IPS-18c (cell line): ENCODE data around the gene PCDHA3.
"Not testable (repeated sequence)": the region's sequence is repeated elsewhere in the genome, so short reads cannot be mapped to it uniquely, and the experiment has no call there.

ENCODE experiments used
- H3K4me3 ChIP-seq: 2 replicates; pipeline ENCODE4 v1.7.0; 2013; ENCODE audit warnings: low read depth, mild to moderate bottlenecking, low read length, moderate library complexity; ENCODE audit not compliant: insufficient read depth
- H3K9me3 ChIP-seq: one replicate; pipeline ENCODE4 v1.6.1; 2013; ENCODE audit warnings: mild to moderate bottlenecking, low read length, moderate library complexity; ENCODE audit not compliant: control insufficient read depth, insufficient read depth

PCDHA3 gene

GRCh38 chr5:140800816-140801493 is at the start of gene PCDHA3:
Gene PCDHA3, plus strand, starts transcription at chr5:140801057.
- Histone ChIP-seq H3K4me3 (no peak within 1 kb of the TSS), H3K9me3 (no peaks in the 10 kb centered on the region)

DNA sequence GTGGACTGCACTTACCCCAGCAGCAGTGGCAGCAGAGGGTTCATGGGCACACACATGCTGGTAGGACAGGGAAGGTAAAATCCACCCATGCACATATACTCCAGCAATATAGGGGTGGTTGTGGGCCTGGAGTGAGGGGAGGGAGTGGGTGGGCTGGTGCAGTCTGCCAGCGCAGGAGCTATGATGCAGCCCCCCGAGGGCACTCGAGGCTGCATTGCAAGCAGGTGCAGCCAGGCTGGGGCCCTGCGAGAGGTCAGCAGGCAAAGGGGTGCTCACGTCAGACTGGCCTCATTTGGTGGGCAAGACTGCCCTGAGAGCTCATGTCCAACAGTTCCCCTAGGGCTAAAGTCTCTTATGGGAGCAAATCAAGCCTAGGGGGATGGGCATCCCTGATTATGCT is 47.3 kb upstream of the PCDHA3 start:
- H3K9me3 ChIP-seq = peaks cover 14% of the 10 kb centered on the region

DNA sequence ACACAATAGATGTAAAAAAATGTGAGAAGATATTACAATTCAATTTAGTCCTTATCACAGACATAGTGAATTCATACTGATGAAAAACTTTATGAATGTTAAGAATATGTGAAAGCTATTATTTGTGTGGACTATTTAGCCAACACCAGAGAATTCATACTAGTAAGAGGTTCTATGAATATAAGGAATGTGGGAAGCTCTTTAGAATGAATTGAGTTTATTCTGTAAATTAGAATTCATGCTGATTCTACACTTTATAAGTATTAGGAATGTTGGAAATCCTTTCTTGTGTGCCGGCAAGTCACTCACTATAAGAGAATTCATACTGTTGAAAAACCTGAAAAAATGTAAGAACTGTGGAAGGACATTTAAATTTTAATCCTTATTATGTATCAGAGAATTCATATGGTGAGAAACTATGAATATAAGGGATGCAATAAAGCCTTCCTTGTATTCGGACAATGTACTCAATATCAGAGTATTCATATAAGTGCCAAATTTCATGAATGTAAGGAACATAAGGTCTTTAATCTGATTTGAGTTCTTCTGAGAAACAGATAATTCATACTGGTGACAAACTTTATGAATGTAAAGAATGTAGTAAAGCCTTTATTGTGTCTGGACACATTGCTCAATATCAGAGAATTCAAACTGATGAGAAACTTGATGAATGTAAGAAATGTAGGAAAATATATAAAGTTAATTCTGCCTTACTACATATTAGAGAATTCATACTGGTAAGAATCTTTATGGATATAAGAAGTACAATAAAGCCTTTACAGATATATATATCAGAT is 36.5 kb upstream of the PCDHA3 start:
- Histone ChIP-seq H3K9me3 (peaks cover 15% of the 10 kb centered on the region), H3K4me3 (no peak overlapping the region)

More for the DNA sequence above, 47.3 kb upstream of the PCDHA3 start:
- no peak overlapping the region for H3K4me3 ChIP-seq

DNA sequence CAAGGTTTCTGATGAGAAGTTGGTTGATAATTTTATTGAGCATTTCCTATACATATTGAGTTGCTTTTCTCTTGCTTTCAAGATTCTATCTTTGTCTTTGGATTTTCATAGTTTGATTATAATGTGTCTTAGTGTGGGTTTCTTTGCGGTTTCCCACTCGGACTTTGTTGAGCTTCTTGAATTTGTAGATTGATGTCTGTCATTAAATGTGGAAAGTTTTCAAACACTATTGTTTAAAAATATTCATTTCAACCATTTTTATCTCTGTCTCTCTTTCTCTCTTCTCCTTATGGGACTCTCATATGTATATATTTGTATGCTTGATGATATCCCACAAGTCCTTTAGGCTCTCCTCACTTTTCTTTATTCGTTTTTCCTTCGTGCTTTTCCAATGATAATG is 33.4 kb upstream of the PCDHA3 start:
- no peak overlapping the region for H3K4me3 ChIP-seq
- peaks cover 15% of the 10 kb centered on the region for H3K9me3 ChIP-seq

DNA sequence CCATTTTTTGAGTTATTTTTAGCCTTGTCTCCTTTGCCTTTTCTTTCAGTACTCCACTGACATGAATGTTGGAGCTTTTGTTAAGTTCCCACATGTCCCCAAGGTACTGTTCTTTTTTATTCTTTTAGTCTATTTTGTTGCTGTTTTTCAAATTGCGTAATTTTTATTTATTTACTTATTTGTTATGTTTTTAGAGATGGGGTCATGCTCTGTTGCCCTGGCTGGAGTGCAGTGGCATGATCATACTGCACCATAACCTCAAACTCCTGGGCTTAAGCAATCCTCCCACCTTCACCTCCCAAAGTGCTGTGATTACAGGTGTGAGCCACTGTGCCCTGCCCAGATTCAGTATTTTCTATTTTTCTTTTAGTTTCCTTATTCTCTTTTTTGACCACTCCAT is 20.3 kb upstream of the PCDHA3 start:
- H3K9me3 ChIP-seq = no peaks in the 10 kb centered on the region

DNA sequence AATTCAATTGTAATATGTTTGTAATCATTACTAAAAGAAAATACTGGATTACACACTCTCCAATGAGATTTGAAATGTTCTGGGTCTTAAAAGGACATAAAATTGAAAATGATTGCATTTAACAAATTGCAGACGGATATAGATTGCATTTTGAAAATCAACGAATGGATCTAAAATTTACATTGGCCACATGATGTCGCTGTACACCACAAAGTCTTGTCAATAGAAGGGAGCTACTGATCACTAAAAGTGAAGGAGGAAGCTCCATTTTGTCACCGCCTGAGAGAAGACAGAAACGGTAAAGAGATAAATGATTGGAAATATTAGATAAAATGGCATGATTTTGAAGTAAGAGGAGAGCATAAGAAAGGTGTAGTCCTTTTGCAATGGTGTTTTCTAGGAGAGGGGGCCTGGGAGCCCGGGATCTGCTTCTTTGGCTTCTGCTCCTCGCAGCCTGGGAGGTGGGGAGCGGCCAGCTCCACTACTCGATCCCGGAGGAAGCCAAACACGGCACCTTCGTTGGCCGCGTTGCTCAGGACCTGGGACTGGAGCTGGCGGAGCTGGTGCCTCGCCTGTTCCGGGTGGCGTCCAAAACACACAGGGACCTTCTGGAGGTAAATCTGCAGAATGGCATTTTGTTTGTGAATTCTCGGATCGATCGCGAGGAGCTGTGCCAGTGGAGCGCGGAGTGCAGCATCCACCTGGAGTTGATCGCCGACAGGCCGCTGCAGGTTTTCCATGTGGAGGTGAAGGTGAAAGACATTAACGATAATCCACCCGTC is 14.8 kb upstream of the PCDHA3 start, which contains the start of gene PCDHA1:
PCDHA1 (plus strand) TSS at position 236 of the 782 bp plus-strand sequence.
- no peak within 1 kb of the TSS for H3K4me3 ChIP-seq
- H3K9me3 ChIP-seq = peaks cover 5% of the 10 kb centered on the region

More for the DNA sequence above, 20.3 kb upstream of the PCDHA3 start:
- no peak overlapping the region for H3K4me3 ChIP-seq

GRCh38 chr5:140787422-140787821 is 13.4 kb upstream of the PCDHA3 start:
- H3K9me3 ChIP-seq = not testable (repeated sequence)

DNA sequence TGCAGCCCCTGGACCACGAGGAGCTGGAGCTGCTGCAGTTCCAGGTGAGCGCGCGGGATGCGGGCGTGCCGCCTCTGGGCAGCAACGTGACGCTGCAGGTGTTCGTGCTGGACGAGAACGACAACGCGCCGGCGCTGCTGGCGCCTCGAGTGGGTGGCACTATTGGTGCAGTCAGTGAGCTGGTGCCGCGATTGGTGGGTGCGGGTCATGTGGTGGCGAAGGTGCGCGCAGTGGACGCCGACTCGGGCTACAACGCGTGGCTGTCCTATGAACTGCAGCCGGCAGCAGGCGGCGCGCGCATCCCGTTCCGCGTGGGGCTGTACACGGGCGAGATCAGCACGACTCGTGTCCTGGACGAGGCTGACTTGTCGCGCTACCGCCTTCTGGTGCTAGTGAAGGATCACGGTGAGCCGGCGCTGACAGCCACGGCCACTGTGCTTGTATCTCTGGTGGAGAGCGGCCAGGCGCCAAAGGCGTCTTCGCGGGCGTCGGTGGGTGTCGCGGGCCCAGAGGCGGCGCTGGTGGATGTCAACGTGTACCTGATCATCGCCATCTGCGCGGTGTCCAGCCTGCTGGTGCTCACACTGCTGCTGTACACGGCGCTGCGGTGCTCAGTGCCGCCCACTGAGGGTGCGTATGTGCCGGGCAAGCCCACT is 12.9 kb upstream of the PCDHA3 start:
- H3K9me3 ChIP-seq, H3K4me3 ChIP-seq: not testable (repeated sequence)

More at GRCh38 chr5:140787422-140787821, 13.4 kb upstream of the PCDHA3 start:
- not testable (repeated sequence) for H3K4me3 ChIP-seq

DNA sequence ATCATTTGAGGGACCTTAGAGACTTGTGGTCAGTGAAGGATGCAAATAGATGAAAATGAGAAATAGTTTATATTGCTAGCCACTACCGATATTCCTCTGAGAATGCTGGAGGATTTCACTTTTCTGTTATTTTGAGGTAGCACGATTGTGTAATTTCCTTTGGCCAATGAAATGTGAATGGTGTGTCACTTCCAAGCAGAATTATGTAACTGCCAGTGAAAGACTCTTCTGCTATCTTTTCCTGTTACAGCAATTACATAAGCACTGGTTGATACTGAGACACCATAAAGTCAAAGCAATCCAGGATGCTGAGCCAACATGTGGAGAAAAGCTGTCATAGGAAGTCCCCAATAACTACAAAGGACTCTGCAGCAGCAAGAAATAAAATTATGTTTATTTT is 9.8 kb upstream of the PCDHA3 start:
- H3K9me3 ChIP-seq = peaks cover 5% of the 10 kb centered on the region

GRCh38 chr5:140794595-140795258 is 6.1 kb upstream of the PCDHA3 start, which contains the start of gene PCDHA2:
Gene PCDHA2, plus strand, starts transcription at chr5:140794852.
- peak within 1 kb of the TSS; percentile 49 for H3K4me3 ChIP-seq

More for the DNA sequence above, 9.8 kb upstream of the PCDHA3 start:
- no peak overlapping the region for H3K4me3 ChIP-seq

GRCh38 chr5:140795259-140795641 is 5.6 kb upstream of the PCDHA3 start:
- Histone ChIP-seq H3K9me3 (no peaks in the 10 kb centered on the region), H3K4me3 (peak overlapping the region; percentile 49; the same call in 1 of the 2 replicates)

More at GRCh38 chr5:140794595-140795258, 6.1 kb upstream of the PCDHA3 start, which contains the start of gene PCDHA2:
- H3K9me3 ChIP-seq = no peaks in the 10 kb centered on the region

DNA sequence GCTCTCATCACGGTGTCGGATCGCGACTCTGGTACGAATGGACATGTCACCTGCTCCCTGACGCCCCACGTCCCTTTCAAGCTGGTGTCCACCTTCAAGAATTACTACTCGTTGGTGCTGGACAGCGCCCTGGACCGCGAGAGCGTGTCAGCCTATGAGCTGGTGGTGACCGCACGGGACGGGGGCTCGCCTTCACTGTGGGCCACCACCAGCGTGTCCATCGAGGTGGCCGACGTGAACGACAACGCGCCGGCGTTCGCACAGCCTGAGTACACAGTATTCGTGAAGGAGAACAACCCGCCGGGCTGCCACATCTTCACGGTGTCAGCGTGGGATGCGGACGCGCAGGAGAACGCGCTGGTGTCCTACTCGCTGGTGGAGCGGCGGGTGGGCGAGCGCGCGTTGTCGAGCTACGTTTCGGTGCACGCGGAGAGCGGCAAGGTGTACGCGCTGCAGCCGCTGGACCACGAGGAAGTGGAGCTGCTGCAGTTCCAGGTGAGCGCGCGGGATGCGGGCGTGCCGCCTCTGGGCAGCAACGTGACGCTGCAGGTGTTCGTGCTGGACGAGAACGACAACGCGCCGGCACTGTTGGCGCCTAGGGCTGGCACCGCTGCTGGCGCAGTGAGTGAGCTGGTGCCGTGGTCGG is 4.7 kb upstream of the PCDHA3 start:
- not testable (repeated sequence) for H3K9me3 ChIP-seq, H3K4me3 ChIP-seq

GRCh38 chr5:140796718-140797095 is 4.2 kb upstream of the PCDHA3 start:
- Histone ChIP-seq H3K9me3 (no peaks in the 10 kb centered on the region), H3K4me3 (no peak overlapping the region)

DNA sequence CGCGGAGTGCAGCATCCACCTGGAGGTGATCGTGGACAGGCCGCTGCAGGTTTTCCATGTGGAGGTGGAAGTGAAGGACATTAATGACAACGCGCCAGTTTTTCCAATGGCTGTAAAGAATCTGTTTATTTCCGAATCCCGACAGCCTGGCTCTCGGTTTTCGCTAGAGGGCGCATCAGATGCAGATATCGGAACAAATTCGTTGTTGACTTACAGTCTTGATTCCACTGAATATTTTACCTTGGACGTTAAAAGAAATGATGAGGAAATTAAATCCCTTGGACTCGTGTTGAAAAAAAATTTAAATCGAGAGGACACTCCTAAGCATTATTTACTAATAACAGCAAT is 611 bp downstream of the PCDHA3 start:
- H3K4me3 ChIP-seq = no peak overlapping the region
- H3K9me3 ChIP-seq = no peaks in the 10 kb centered on the region

DNA sequence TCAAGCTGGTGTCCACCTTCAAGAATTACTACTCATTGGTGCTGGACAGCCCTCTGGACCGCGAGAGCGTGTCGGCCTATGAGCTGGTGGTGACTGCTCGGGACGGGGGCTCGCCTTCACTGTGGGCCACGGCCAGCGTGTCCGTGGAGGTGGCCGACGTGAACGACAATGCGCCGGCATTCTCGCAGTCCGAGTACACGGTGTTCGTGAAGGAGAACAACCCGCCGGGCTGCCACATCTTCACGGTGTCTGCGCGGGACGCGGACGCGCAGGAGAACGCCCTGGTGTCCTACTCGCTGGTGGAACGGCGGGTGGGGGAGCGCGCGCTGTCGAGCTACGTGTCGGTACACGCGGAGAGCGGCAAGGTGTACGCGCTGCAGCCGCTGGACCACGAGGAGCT is 1.5 kb downstream of the PCDHA3 start:
- not testable (repeated sequence) for H3K9me3 ChIP-seq, H3K4me3 ChIP-seq

DNA sequence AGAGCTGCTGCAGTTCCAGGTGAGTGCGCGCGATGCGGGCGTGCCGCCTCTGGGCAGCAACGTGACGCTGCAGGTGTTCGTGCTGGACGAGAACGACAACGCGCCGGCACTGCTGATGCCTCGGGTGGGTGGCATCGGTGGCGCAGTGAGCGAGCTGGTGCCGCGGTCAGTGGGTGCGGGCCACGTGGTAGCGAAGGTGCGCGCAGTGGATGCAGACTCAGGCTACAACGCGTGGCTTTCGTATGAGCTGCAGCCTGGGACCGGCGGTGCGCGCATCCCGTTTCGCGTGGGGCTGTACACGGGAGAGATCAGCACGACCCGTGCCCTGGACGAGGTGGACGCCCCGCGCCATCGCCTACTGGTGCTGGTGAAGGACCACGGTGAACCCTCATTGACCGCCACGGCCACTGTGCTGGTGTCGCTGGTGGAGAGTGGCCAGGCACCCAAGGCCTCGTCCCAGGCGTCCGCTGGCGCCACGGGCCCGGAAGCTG is 2.0 kb downstream of the PCDHA3 start:
- Histone ChIP-seq H3K4me3 (no peak overlapping the region), H3K9me3 (no peaks in the 10 kb centered on the region)
